ENCODE data around the gene PELI1. TPM values are rescaled to one million over a fixed set of nuclear protein-coding genes. Genes with fewer than 3 reads are reported as not detected.
"Not testable (repeated sequence)": the region's sequence is repeated elsewhere in the genome, so short reads cannot be mapped to it uniquely, and the experiment has no call there.

PELI1 gene
- total RNA-seq, 2 experiments from 2014 or later, result 32.5 to 34.0 TPM

GRCh38 chr2:64104933-64105332 lies 39.3 kb downstream of the PELI1 start:
- ChIA-PET POLR2A (no interaction called here), CTCF (no interaction called here)

DNA sequence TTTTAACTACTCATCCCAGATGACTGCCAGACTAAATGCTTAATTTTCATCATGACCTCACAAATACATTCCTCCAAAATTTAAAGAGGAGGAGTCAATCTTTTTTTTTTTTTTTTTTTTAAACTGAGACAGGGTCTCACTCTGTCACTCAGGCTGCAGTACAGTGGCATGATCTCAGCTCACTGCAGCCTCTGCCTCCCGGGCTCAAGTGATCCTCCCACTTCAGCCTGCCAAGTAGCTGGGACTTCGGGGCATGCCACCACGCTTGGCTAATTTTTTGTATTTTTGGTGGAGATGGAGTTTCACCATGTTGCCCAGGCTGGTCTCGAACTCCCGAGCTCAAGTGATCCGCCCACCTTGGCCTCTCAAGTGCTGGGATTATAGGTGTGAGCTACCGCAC lies 41.5 kb downstream of the PELI1 start:
- CTCF ChIA-PET, result interaction anchor here (1.6 to 2.0 kb wide), 2 partner anchors 31 to 53 kb away, joined by 5 read pairs; no protein-coding TSS in a partner anchor

DNA sequence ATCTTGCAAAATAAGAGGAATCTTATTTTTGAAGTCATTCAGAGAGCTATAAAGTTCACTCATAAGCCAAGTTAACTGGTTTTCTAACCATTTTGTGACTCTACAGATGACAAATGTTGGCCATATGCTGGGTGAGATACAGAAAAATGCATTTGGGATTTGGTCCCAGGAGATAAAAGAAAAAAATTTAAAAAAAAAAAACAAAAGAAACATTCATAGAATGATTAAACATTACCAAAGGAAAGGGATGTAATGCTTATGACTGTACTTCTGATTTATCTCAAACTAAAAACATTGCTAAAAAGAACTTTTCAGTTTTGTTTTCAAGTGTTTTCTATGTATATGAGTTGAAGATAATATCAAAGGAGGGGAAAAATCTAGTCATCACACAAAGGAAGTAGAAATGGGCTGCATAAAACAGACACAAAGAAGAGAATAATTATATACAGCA lies 43.1 kb downstream of the PELI1 start:
- ChIA-PET POLR2A (interaction anchor here (0.6 to 1.4 kb wide), 8 partner anchors 14 to 557 kb away, joined by 3 to 14 read pairs (median 5); no protein-coding TSS in a partner anchor), CTCF (interaction anchor here (0.8 to 1.6 kb wide), 5 partner anchors 29 to 227 kb away, joined by 3 to 5 read pairs (median 5); no protein-coding TSS in a partner anchor)

More for the DNA sequence above, 41.5 kb downstream of the PELI1 start:
- POLR2A ChIA-PET, result not testable (repeated sequence)

- POLR2A ChIA-PET, result interaction anchor here (1.1 to 1.4 kb wide), 4 partner anchors 14 to 226 kb away, joined by 4 to 14 read pairs (median 7); no protein-coding TSS in a partner anchor
- CTCF ChIA-PET, result interaction anchor here (0.8 to 1.4 kb wide), 2 partner anchors 36 to 227 kb away, joined by 4 to 5 read pairs; no protein-coding TSS in a partner anchor
Measured at GRCh38 chr2:64100584-64100983, 43.6 kb downstream of the PELI1 start.

DNA sequence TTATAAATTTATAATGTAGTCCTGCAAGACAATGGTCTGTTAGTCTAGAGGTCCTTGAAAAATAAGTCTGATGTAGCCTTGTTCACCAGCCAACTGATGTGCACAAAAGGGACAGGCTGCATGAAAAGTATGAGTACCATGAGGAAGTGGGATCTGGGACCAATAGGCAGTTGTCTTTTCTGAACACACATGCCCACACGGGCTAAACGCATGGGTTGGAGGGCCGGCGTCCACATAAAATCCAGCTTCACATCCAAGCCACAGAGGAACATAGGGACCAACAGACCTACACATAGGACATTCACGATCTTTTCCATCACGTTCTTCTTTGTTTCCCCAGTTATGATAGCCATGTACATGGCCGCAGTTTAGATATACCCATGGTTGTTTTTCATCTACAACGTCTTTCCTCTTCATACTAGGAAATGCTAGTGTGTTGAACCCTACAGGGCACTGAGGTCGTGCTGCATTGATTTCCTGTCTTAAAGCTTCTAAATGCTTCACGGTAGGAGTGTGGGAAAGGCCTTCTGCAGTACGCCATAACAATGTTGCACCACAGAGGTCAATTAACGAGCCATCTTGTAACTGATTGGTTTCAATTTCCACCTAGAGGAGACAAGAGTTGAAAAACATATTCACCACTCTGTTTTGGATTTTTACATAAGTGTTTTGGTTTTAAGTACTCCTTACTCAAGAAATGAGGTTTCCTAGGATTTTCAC lies 49.4 kb downstream of the PELI1 start:
- CTCF ChIA-PET, result interaction anchor here (0.6 to 1.5 kb wide), 2 partner anchors 9 to 74 kb away, joined by 3 to 4 read pairs; no protein-coding TSS in a partner anchor
- POLR2A ChIA-PET, result interaction anchor here (0.5 kb wide), 1 partner anchor 117 kb away, joined by 3 read pairs; no protein-coding TSS in a partner anchor

GRCh38 chr2:64093341-64093740 lies 50.9 kb downstream of the PELI1 start:
- ChIA-PET POLR2A (no interaction called here), CTCF (interaction anchor here (1.5 kb wide), 1 partner anchor 11 kb away, joined by 4 read pairs; no protein-coding TSS in a partner anchor)

DNA sequence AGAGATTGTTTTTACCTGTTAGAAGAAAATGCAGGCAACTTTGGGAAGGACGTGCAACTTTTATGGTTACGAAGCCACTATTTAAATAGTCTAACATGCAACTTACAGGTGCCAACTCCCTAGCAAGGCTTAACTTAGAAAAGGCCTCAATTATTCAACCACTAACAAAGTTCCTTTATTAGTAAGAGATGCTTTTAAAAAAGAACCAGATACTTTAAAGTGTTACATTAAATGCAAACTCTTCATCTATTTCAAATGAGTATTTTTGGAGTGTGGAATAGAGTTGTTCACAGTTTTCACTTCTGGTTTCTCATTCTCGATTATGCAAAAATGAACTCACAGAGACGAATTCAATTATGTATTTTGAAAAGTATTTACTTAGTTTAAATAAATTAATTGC lies 51.7 kb downstream of the PELI1 start:
- POLR2A ChIA-PET, result no interaction called here
- CTCF ChIA-PET, result no interaction called here

- ChIA-PET CTCF (interaction anchor here (1.5 kb wide), 1 partner anchor 41 kb away, joined by 3 read pairs; no protein-coding TSS in a partner anchor), POLR2A (no interaction called here)
Measured at GRCh38 chr2:64090264-64090663, 54.0 kb downstream of the PELI1 start.

DNA sequence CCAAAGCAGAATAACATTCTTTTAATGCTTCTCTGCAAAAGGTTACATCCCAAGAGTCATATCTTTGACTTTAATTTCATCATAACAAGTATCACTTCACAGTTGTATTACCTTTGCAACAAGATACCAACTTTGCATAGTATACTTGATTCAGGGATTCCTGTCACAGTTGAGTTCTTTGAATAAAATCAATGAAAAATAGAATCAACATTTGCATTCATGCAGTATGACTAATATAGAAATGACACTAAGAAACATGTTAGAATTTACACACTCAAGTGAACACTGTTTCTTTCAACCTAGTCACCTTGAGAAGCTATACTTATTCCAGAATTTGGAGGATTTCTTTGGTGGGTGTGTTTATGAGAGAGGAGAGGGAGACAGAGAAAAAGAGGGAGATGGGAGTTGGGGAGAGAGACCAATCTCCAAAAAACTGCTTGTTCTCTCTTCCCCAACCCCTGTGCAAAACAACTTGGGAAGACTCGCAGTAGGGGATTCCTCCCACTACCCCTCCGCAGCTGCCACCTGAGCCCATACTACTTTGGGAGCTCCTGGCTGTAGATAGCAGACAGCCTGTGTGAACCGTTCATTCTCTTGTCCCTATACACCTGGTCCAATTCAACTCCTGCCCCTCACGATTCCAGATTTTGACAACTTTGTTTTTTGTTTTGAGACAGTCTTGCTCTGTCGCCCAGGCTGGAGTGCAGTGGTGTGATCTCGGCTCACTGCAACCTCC lies 57.7 kb downstream of the PELI1 start:
- CTCF ChIA-PET, result interaction anchor here (1.0 kb wide), 1 partner anchor 241 kb away, joined by 3 read pairs; no protein-coding TSS in a partner anchor
- POLR2A ChIA-PET, result interaction anchor here (0.6 kb wide), 1 partner anchor 15 kb away, joined by 3 read pairs; no protein-coding TSS in a partner anchor

- CTCF ChIA-PET, result interaction anchor here (0.7 to 1.0 kb wide), 2 partner anchors 12 to 241 kb away, joined by 3 read pairs; no protein-coding TSS in a partner anchor
- POLR2A ChIA-PET, result interaction anchor here (0.6 kb wide), 1 partner anchor 43 kb away, joined by 3 read pairs; no protein-coding TSS in a partner anchor
Measured at GRCh38 chr2:64085936-64086335, 58.3 kb downstream of the PELI1 start.

DNA sequence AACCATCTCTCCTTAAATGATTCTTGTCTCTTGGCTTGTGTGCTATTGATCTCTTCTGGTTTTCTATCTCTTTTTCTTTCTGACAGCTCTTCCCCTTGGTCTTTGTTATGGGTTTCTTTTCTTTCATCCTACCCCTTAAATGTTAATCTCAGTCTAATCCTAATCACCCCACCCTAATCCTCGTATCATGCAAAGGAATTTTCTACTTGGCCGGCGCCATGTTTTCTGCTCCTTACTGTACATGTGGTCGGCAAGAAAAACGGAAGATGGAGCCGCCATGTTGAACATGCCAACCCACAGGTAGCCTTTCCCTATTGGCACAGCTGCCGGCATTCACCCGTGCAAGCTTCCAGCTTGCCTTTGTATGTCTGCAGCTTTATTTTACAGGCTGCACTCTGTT lies 63.2 kb downstream of the PELI1 start:
- POLR2A ChIA-PET, result no interaction called here
- CTCF ChIA-PET, result no interaction called here

GRCh38 chr2:64080179-64080578 lies 64.0 kb downstream of the PELI1 start:
- POLR2A ChIA-PET, result no interaction called here
- CTCF ChIA-PET, result no interaction called here

DNA sequence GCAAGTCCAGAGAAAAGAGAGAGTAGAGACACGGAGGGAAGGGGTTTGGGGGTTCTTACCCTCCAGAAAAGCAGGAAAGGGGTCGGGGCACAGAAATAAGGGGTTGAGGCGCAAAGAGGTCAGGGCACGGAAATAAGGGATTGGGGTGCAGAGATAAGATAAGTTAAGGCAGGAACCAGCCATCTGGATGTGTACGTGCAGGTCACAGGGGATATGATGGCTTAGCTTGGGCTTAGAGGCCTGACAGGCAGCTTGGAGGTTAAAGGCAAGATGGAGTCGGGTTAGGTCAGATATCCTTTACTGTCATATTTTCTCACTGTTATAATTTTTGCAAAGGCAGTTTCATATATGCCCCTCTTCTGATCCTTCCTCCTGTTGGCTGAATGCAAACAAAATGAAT lies 64.5 kb downstream of the PELI1 start:
- CTCF ChIA-PET, POLR2A ChIA-PET: not testable (repeated sequence)

DNA sequence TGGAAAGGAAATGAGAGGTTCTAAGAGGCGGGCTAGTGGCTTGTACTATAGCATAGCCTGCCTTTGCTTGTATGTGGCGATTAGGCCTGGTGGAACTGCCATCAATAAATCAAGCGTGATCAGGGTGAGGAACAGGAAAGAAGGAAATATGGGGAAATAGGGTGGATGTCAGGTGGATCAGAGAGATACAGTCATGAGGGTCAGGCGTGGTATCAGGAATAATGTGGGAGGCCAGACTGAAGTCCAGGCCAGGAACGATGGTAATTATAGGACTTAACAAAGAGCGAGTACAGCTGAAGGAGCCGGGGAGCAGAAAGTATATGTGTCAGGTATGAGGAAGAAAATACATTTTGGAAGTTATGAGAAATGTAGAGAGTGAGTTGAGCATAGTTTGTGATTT lies 67.4 kb downstream of the PELI1 start:
- CTCF ChIA-PET, POLR2A ChIA-PET: not testable (repeated sequence)

DNA sequence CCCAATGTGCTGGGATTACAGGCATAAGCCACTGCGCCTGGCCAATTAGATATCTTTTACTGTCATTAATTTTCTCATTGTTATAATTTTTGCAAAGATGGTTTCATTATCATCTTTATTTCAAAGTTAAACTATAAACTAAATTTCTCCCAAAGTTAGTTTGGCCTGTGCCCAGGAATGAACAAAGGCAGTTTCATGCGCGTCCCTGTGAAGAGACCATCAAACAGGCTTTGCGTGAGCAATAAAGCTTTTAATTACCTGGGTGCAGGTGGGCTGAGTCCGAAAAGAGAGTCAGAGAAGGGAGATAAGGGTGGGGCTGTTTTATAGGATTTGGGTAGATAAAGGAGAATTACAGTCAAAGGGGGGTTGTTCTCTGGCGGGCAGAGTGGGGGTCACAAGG lies 69.6 kb downstream of the PELI1 start:
- POLR2A ChIA-PET, result not testable (repeated sequence)
- CTCF ChIA-PET, result interaction anchor here (1.0 kb wide), 1 partner anchor 11 kb away, joined by 3 read pairs; no protein-coding TSS in a partner anchor

DNA sequence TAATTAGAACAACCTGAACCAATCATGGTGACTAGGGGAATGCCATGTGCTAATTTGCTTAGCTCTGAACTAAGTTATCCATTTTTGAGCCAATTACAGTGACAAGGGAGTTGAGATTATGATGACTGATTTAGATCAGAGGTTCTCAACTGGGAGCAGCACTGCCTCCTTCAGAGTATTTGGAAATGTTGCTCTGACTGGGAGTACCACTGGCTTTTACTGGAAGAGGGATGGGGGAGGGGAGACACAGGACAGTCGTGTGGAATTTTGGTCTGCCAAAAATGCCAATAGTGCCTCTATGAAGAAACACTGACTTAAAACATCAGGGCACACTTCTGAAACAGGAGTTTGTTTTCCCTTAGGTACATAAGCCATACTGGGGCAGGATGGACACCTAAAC lies 76.9 kb downstream of the PELI1 start:
- ChIA-PET POLR2A (no interaction called here), CTCF (no interaction called here)

- ChIA-PET CTCF (no interaction called here), POLR2A (no interaction called here)
Measured at GRCh38 chr2:64065516-64065915, 78.7 kb downstream of the PELI1 start.

GRCh38 chr2:64063924-64064331 lies 80.3 kb downstream of the PELI1 start:
- ChIA-PET POLR2A (interaction anchor here (0.6 kb wide), 1 partner anchor 46 kb away, joined by 4 read pairs; no protein-coding TSS in a partner anchor), CTCF (interaction anchor here (1.0 kb wide), 1 partner anchor 14 kb away, joined by 3 read pairs; no protein-coding TSS in a partner anchor)

DNA sequence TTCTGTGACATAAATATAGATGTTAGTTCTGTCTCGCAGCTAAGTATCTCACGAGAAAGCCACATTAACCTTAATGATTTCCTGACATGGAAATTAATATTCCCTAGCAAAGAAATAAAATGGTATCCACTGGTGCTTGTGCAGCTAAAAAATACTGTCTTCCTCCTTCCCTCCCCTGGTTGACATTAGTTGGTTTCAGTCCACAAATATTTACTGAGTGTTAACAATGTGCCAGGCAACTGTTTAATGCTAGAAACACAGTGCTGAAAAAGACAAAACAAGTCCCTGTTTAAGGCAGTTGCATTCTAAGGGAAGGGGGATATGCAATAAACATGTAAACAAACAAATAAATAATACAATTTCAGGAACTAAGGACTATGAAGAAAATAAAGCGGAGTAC lies 80.8 kb downstream of the PELI1 start:
- ChIA-PET POLR2A (no interaction called here), CTCF (no interaction called here)

GRCh38 chr2:64062840-64063239 lies 81.4 kb downstream of the PELI1 start:
- CTCF ChIA-PET, result no interaction called here
- POLR2A ChIA-PET, result no interaction called here
